CD14-positive monocyte (primary cell): ENCODE results near the gene MSRB3. TPM values are rescaled to one million over a fixed set of nuclear protein-coding genes. Genes with fewer than 3 reads are reported as not detected.

Experiments used
- DNase-seq, 3 donors: peaks; one replicate each; pipeline ENCODE4 v3.0.0-alpha.2; 2011 to 2022
- H2AFZ ChIP-seq: 2 replicates; pipeline ENCODE4 v1.6.0; 2012; ENCODE audit warnings: mild to moderate bottlenecking, low read depth, low read length, inconsistent platforms; ENCODE audit not compliant: insufficient read depth, poor library complexity, severe bottlenecking
- H3K27ac ChIP-seq, 2 donors: 1 replicate in 1 of 2; 2 replicates in 1 of 2; pipeline ENCODE4 v1.5.1; 2012 to 2013; ENCODE audit warnings: low read length in 2 of 2, control low read depth in 1 of 2, inconsistent platforms in 1 of 2, low read depth in 1 of 2, mild to moderate bottlenecking in 1 of 2
- H3K27me3 ChIP-seq, 2 donors: one replicate each; pipeline versions ENCODE4 v1.6.0 to v1.6.1; 2011 to 2013; ENCODE audit warnings: low read length in 2 of 2; ENCODE audit not compliant: control insufficient read depth in 2 of 2, insufficient read depth in 2 of 2
- H3K36me3 ChIP-seq, 2 donors: replicated peaks in 1 of 2; 1 replicate in 1 of 2; 2 replicates in 1 of 2; pipeline versions ENCODE4 v1.5.1 to v1.6.1; 2012 to 2013; ENCODE audit warnings: low read length in 2 of 2, control low read depth in 1 of 2, inconsistent platforms in 1 of 2, mild to moderate bottlenecking in 1 of 2; ENCODE audit not compliant: insufficient read depth in 2 of 2, control insufficient read depth in 1 of 2
- H3K4me1 ChIP-seq, 2 donors: 1 replicate in 1 of 2; 2 replicates in 1 of 2; pipeline versions ENCODE4 v1.5.1 to v1.6.1; 2012 to 2013; ENCODE audit warnings: low read length in 2 of 2, control low read depth in 1 of 2, inconsistent platforms in 1 of 2, mild to moderate bottlenecking in 1 of 2, moderate library complexity in 1 of 2; ENCODE audit not compliant: insufficient read depth in 2 of 2, control insufficient read depth in 1 of 2
- H3K4me2 ChIP-seq: replicated peaks from 2 replicates; pipeline ENCODE3; 2012; ENCODE audit warnings: low read length, moderate library complexity, mild to moderate bottlenecking; ENCODE audit not compliant: poor library complexity, severe bottlenecking; ENCODE audit errors: extremely low read depth
- H3K4me3 ChIP-seq, 3 experiments: fragments of 200-600 bp in 1 of 3; sonication (generic) in 1 of 3; replicated peaks in 1 of 3; 1 replicate in 2 of 3; 2 replicates in 1 of 3; pipeline ENCODE4 v1.5.1; 2011 to 2013; ENCODE audit warnings: low read length in 3 of 3, mild to moderate bottlenecking in 3 of 3, control low read depth in 2 of 3, low read depth in 2 of 3, inconsistent platforms in 1 of 3, moderate library complexity in 1 of 3
- H3K79me2 ChIP-seq: 2 replicates; pipeline ENCODE4 v1.6.0; 2012; ENCODE audit warnings: mild to moderate bottlenecking, control low read depth, inconsistent platforms, low read length, moderate library complexity; ENCODE audit not compliant: insufficient read depth
- H3K9ac ChIP-seq: 2 replicates; pipeline ENCODE4 v1.6.0; 2017; ENCODE audit warnings: low read length, mild to moderate bottlenecking; ENCODE audit not compliant: insufficient read depth, poor library complexity, severe bottlenecking
- H3K9me3 ChIP-seq, 2 donors: replicated peaks in 1 of 2; 1 replicate in 1 of 2; 2 replicates in 1 of 2; pipeline versions ENCODE4 v1.5.1 to v1.6.1; 2012 to 2013; ENCODE audit warnings: low read length in 2 of 2, control low read depth in 1 of 2; ENCODE audit not compliant: control insufficient read depth in 1 of 2, insufficient read depth in 1 of 2
- H4K20me1 ChIP-seq: 2 replicates; pipeline ENCODE4 v1.6.0; 2012; ENCODE audit warnings: mild to moderate bottlenecking, low read length, control low read depth, moderate library complexity; ENCODE audit not compliant: insufficient read depth
- H3K27ac Mint-ChIP-seq, 7 donors: one replicate each; pipeline ENCODE4 v1.8.0; 2020; ENCODE audit warnings: mild to moderate bottlenecking in 7 of 7, mixed read lengths in 7 of 7, moderate library complexity in 6 of 7, inconsistent platforms in 2 of 7
- H3K27me3 Mint-ChIP-seq, 3 donors: one replicate each; pipeline ENCODE4 v1.8.0; 2021 to 2022; ENCODE audit warnings: low read depth in 3 of 3, mild to moderate bottlenecking in 3 of 3, mixed read lengths in 3 of 3, moderate library complexity in 3 of 3, inconsistent platforms in 1 of 3
- H3K36me3 Mint-ChIP-seq, 2 donors: one replicate each; pipeline ENCODE4 v1.8.0; 2020; ENCODE audit warnings: mixed read lengths in 2 of 2, inconsistent platforms in 1 of 2, mild to moderate bottlenecking in 1 of 2
- H3K4me1 Mint-ChIP-seq: one replicate; pipeline ENCODE4 v1.8.0; 2020; ENCODE audit warnings: mild to moderate bottlenecking, mixed read lengths
- H3K4me3 Mint-ChIP-seq, 2 donors: one replicate each; pipeline ENCODE4 v1.8.0; 2020; ENCODE audit warnings: mild to moderate bottlenecking in 2 of 2, mixed read lengths in 2 of 2, moderate library complexity in 1 of 2
- H3K9me3 Mint-ChIP-seq, 7 donors: one replicate each; pipeline ENCODE4 v1.8.0; 2020 to 2022; ENCODE audit warnings: mixed read lengths in 7 of 7, mild to moderate bottlenecking in 6 of 7, moderate library complexity in 6 of 7, inconsistent platforms in 2 of 7
- WGBS: methylation state at CpG from one replicate; pipeline ENCODE4 v1.1.5; 2013; ENCODE audit warnings: missing lambda C conversion rate; ENCODE audit not compliant: insufficient coverage; 5-methylcytosine and 5-hydroxymethylcytosine counted together
- intact Hi-C, 2 donors: fragments of 100-400 bp; cut with micrococcal nuclease; formaldehyde crosslinking; loops; one replicate each; pipeline versions ENCODE4 v1.15.0 to v1.15.1; 2023
- polyA plus RNA-seq, 3 donors: library from polyadenylated mRNA; depleted of rRNA in 1 of 3; unstranded in 2 of 3; stranded (reverse) in 1 of 3; fragments of 300-500 nt in 2 of 3; fragments of >200 nt in 1 of 3; fragmentation: Illumina TruSeq in 2 of 3; gene quantifications; 1 replicate in 2 of 3; 2 replicates in 1 of 3; pipeline ENCODE4 v1.2.3, GENCODE V29; 2012 to 2021
- TF ChIP-seq, protein P1 (sequence below): fragments of 200-600 bp; IDR thresholded peaks from one replicate; pipeline ENCODE4 v1.8.0; 2022; ENCODE audit warnings: antibody characterized with exemption, mild to moderate bottlenecking

Gene MSRB3
- polyA plus RNA-seq, 3 donors = 0.25 to 1.1 (median 1.0) TPM

GRCh38 chr12:65504417-65504816, 225.9 kb downstream of the MSRB3 start:
- Histone ChIP-seq H3K4me2 (no peak overlapping the region), H3K9ac (no peak overlapping the region), H4K20me1 (no peaks in the 10 kb centered on the region), H3K4me1 (no peaks in the 10 kb centered on the region), H3K79me2 (no peaks in the 10 kb centered on the region), H3K27ac (no peak overlapping the region), H3K9me3 (no peaks in the 10 kb centered on the region), H3K27me3 (no peaks in the 10 kb centered on the region), H3K36me3 (no peaks in the 10 kb centered on the region), H3K4me3 (no peak overlapping the region), H2AFZ (no peak overlapping the region)
- H3K36me3 Mint-ChIP-seq = no peaks in the 10 kb centered on the region
- H3K27ac Mint-ChIP-seq = no peak overlapping the region
- no CpG with 5 or more reads among the region's 1 CpG for WGBS
- peaks cover 3% of the 10 kb centered on the region for H3K4me1 Mint-ChIP-seq
- TF ChIP-seq, protein P1, sequence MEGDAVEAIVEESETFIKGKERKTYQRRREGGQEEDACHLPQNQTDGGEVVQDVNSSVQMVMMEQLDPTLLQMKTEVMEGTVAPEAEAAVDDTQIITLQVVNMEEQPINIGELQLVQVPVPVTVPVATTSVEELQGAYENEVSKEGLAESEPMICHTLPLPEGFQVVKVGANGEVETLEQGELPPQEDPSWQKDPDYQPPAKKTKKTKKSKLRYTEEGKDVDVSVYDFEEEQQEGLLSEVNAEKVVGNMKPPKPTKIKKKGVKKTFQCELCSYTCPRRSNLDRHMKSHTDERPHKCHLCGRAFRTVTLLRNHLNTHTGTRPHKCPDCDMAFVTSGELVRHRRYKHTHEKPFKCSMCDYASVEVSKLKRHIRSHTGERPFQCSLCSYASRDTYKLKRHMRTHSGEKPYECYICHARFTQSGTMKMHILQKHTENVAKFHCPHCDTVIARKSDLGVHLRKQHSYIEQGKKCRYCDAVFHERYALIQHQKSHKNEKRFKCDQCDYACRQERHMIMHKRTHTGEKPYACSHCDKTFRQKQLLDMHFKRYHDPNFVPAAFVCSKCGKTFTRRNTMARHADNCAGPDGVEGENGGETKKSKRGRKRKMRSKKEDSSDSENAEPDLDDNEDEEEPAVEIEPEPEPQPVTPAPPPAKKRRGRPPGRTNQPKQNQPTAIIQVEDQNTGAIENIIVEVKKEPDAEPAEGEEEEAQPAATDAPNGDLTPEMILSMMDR = no peak
- H3K4me3 Mint-ChIP-seq = no peak overlapping the region
- intact Hi-C loops = no loop called here
- no peaks in the 10 kb centered on the region for H3K9me3 Mint-ChIP-seq
- peaks cover 5 to 9% (median 8%) of the 10 kb centered on the region in 3 donors for H3K27me3 Mint-ChIP-seq
- no peak for DNase-seq

- Mint-ChIP-seq H3K4me1 (peaks cover 1% of the 10 kb centered on the region), H3K27me3 (peaks cover 5% of the 10 kb centered on the region in 3 donors), H3K9me3 (no peaks in the 10 kb centered on the region), H3K27ac (no peak overlapping the region), H3K36me3 (no peaks in the 10 kb centered on the region), H3K4me3 (no peak overlapping the region)
- DNase-seq = no peak
- TF ChIP-seq, protein P1 = no peak
- Histone ChIP-seq H3K4me3 (no peak overlapping the region), H2AFZ (no peak overlapping the region), H3K9ac (no peak overlapping the region), H3K36me3 (no peaks in the 10 kb centered on the region), H4K20me1 (no peaks in the 10 kb centered on the region), H3K27ac (no peak overlapping the region), H3K27me3 (no peaks in the 10 kb centered on the region), H3K4me1 (no peaks in the 10 kb centered on the region), H3K9me3 (no peaks in the 10 kb centered on the region), H3K79me2 (no peaks in the 10 kb centered on the region), H3K4me2 (no peak overlapping the region)
- intact Hi-C loops = no loop called here
- WGBS = 93% methylated on average over 6 of the region's 12 CpGs
Measured at GRCh38 chr12:65505386-65506121, 227.1 kb downstream of the MSRB3 start.
